ENCODE data around the gene LRP4. TPM values are rescaled to one million over a fixed set of nuclear protein-coding genes. Genes with fewer than 3 reads are reported as not detected.
A peak's percentile ranks its signal among the peaks of the same experiment; 100 is the strongest.
"Not testable (repeated sequence)": the region's sequence is repeated elsewhere in the genome, so short reads cannot be mapped to it uniquely, and the experiment has no call there.

Gene LRP4
- total RNA-seq, result 10 to 100 TPM in 3 of 6 donors, 1 to 10 TPM in 3; 1.3 to 27.0 (median 9.4) TPM
- polyA plus RNA-seq, result 10 to 100 TPM in 1 of 2 donors, 1 to 10 TPM in 1; 3.1 to 19.1 TPM

- intact Hi-C loops (cut with DNase I), result no loop called here
- WGBS, 2 donors, result 1 to 2% methylated on average over 45 to 97 of the region's 97 CpGs
- no peak for TF ChIP-seq CTCF (IDR thresholded peaks at IDR 0.05)
Measured at GRCh38 chr11:46918083-46918787, at the start of gene LRP4. LRP4 (minus strand) TSS chr11:46918550; CDS start chr11:46918379, 171 bp downstream.

GRCh38 chr11:46967962-46968361 is 49.6 kb upstream of the LRP4 start:
- WGBS, 2 donors, result 97 to 100% methylated on average over 2 of the region's 2 CpGs
- no peak for TF ChIP-seq CTCF (IDR thresholded peaks at IDR 0.05)
- no peak for FAIRE-seq

More at GRCh38 chr11:46918083-46918787, at the start of gene LRP4:
- ATAC-seq, result peak; percentile 57 to 76 (median 68)
- FAIRE-seq, result no peak
- Histone ChIP-seq H3K27me3 (no peaks in the 10 kb centered on the region), H3K4me3 (peak within 1 kb of the TSS; percentile 61 to 79 (median 63)), H3K4me1 (peaks cover 0 to 4% (median 0%) of the 10 kb centered on the region in 3 donors), H3K36me3 (no peaks in the 10 kb centered on the region), H3K27ac (peak within 1 kb of the TSS in 3 of 4 donors; percentile 16 to 40 (median 26)), H3K9me3 (no peaks in the 10 kb centered on the region)
- peak; percentile 41 to 87 (median 69) for DNase-seq

GRCh38 chr11:46966773-46967172 is 48.4 kb upstream of the LRP4 start:
- WGBS, 2 donors, result 72 to 76% methylated on average over 2 of the region's 2 CpGs
- FAIRE-seq, result no peak
- H3K27ac ChIP-seq, result no peak overlapping the region
- no peak for ATAC-seq
- no peaks in the 10 kb centered on the region for H3K36me3 ChIP-seq
- no peaks in the 10 kb centered on the region for H3K27me3 ChIP-seq
- H3K4me3 ChIP-seq, result no peak overlapping the region
- intact Hi-C loops (cut with DNase I), result no loop called here
- DNase-seq, result no peak
- H3K9me3 ChIP-seq, result no peaks in the 10 kb centered on the region
- no peaks in the 10 kb centered on the region for H3K4me1 ChIP-seq
- TF ChIP-seq CTCF (IDR thresholded peaks at IDR 0.05), result no peak

More at GRCh38 chr11:46967962-46968361, 49.6 kb upstream of the LRP4 start:
- peaks cover 0 to 2% (median 0%) of the 10 kb centered on the region in 3 donors for H3K4me1 ChIP-seq
- H3K9me3 ChIP-seq, result no peaks in the 10 kb centered on the region
- no peak for ATAC-seq
- intact Hi-C loops (cut with DNase I), result no loop called here
- H3K27ac ChIP-seq, result no peak overlapping the region
- H3K27me3 ChIP-seq, result no peaks in the 10 kb centered on the region
- H3K4me3 ChIP-seq, result no peak overlapping the region
- no peaks in the 10 kb centered on the region for H3K36me3 ChIP-seq
- no peak for DNase-seq

GRCh38 chr11:46963844-46964243 is 45.5 kb upstream of the LRP4 start:
- H3K27ac ChIP-seq, result no peak overlapping the region
- no peaks in the 10 kb centered on the region for H3K36me3 ChIP-seq
- no peak overlapping the region for H3K4me3 ChIP-seq
- 95 to 99% methylated on average over 3 of the region's 3 CpGs for WGBS, 2 donors
- intact Hi-C loops (cut with DNase I), result no loop called here
- no peaks in the 10 kb centered on the region for H3K4me1 ChIP-seq
- DNase-seq (no peak), FAIRE-seq (no peak), ATAC-seq (no peak)
- H3K9me3 ChIP-seq, result no peaks in the 10 kb centered on the region
- H3K27me3 ChIP-seq, result no peaks in the 10 kb centered on the region
- no peak for TF ChIP-seq CTCF (IDR thresholded peaks at IDR 0.05)

GRCh38 chr11:46961886-46962285 is 43.5 kb upstream of the LRP4 start:
- DNase-seq; H3K27me3 ChIP-seq; H3K4me3 ChIP-seq; H3K27ac ChIP-seq; H3K9me3 ChIP-seq; H3K4me1 ChIP-seq; intact Hi-C loops (cut with DNase I); ATAC-seq; FAIRE-seq; H3K36me3 ChIP-seq: not testable (repeated sequence)
- WGBS, 2 donors, result 90 to 94% methylated on average over 3 of the region's 3 CpGs
